Chondrocyte (in vitro differentiated cells): Measurements from ENCODE around the gene LINC01488. TPM values are rescaled to one million over a fixed set of nuclear protein-coding genes. Genes with fewer than 3 reads are reported as not detected.

ENCODE experiments used
- DNase-seq: peaks from one replicate; pipeline ENCODE4 v3.0.0; 2021; ENCODE audit warnings: mixed read lengths, low spot score
- H3K27ac Mint-ChIP-seq: one replicate; pipeline ENCODE4 v1.8.0; 2021; ENCODE audit warnings: mild to moderate bottlenecking, moderate library complexity, mixed read lengths; ENCODE audit not compliant: unreplicated experiment
- H3K27me3 Mint-ChIP-seq: 2 replicates; pipeline ENCODE4 v1.8.0; 2021; ENCODE audit warnings: low read depth, mixed read lengths
- H3K36me3 Mint-ChIP-seq: 2 replicates; pipeline ENCODE4 v1.8.0; 2021; ENCODE audit warnings: low read depth, mixed read lengths
- H3K4me1 Mint-ChIP-seq: 2 replicates; pipeline ENCODE4 v1.8.0; 2021; ENCODE audit warnings: low read depth, mild to moderate bottlenecking, mixed read lengths
- H3K4me3 Mint-ChIP-seq: one replicate; pipeline ENCODE4 v1.8.0; 2021; ENCODE audit warnings: mild to moderate bottlenecking, moderate library complexity, mixed read lengths; ENCODE audit not compliant: unreplicated experiment
- H3K9me3 Mint-ChIP-seq: 2 replicates; pipeline ENCODE4 v1.8.0; 2021; ENCODE audit warnings: low read depth, mixed read lengths
- total RNA-seq: library from RNA; stranded (reverse); gene quantifications from 3 replicates; pipeline ENCODE4 v1.2.1, GENCODE V29; 2021
- TF ChIP-seq, protein P1 (sequence below): fragments of 200-600 bp; sonication (generic); IDR thresholded peaks from 2 replicates; pipeline ENCODE4 v1.5.0; 2021; ENCODE audit warnings: antibody characterized with exemption, mild to moderate bottlenecking, moderate library complexity

The LINC01488 gene
- total RNA-seq, 1 donor from 2014 or later: not detected

DNA sequence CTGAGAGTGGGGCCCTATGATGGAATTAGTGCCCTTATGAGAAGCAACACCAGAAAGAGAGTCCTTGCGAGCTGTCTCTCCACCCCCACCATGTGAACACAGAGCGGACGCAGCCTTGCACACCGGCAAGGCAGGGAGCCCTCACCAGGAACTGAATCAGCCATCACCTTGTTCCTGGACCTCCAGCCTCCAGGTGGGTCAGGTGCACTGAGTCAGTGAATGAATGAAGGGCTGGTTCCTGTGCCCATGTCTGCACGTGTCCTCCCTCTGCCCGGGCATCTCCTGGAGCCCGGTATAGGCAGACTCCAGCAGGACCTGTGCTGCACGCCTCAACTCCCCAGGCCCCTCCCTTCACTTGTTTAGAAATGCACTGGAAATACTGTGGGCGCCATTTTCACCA is 54.9 kb downstream of the LINC01488 start:
- Mint-ChIP-seq H3K9me3 (no peaks in the 10 kb centered on the region), H3K27me3 (no peaks in the 10 kb centered on the region), H3K27ac (no peak overlapping the region), H3K4me3 (no peak overlapping the region), H3K36me3 (no peaks in the 10 kb centered on the region), H3K4me1 (peaks cover 17% of the 10 kb centered on the region)
- peak; percentile 35 for DNase-seq
- TF ChIP-seq, protein P1, sequence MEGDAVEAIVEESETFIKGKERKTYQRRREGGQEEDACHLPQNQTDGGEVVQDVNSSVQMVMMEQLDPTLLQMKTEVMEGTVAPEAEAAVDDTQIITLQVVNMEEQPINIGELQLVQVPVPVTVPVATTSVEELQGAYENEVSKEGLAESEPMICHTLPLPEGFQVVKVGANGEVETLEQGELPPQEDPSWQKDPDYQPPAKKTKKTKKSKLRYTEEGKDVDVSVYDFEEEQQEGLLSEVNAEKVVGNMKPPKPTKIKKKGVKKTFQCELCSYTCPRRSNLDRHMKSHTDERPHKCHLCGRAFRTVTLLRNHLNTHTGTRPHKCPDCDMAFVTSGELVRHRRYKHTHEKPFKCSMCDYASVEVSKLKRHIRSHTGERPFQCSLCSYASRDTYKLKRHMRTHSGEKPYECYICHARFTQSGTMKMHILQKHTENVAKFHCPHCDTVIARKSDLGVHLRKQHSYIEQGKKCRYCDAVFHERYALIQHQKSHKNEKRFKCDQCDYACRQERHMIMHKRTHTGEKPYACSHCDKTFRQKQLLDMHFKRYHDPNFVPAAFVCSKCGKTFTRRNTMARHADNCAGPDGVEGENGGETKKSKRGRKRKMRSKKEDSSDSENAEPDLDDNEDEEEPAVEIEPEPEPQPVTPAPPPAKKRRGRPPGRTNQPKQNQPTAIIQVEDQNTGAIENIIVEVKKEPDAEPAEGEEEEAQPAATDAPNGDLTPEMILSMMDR: no peak

DNA sequence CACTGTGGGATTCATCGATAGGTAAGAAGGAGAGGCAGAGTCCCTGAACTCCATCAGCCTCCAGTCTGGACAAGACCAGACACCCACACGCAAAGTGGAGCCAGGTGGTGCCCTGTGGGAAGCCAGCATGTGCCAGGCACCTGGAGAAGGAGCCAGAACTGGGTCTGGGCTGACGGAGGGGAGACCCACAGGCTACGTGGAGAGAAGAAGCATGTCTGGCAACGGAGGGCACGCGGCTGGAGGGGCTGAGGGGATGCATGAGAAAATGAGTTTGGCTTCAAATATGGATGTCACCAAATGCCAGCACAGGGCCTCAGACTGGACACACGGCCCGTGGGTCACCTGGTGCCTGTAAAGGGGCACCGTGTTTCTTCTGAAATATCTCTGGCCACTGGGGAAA is 55.7 kb downstream of the LINC01488 start:
- Mint-ChIP-seq H3K27me3 (no peaks in the 10 kb centered on the region), H3K27ac (no peak overlapping the region), H3K4me3 (no peak overlapping the region), H3K36me3 (no peaks in the 10 kb centered on the region), H3K9me3 (no peaks in the 10 kb centered on the region), H3K4me1 (peaks cover 23% of the 10 kb centered on the region)
- TF ChIP-seq, protein P1: no peak
- DNase-seq: peak; percentile 72

DNA sequence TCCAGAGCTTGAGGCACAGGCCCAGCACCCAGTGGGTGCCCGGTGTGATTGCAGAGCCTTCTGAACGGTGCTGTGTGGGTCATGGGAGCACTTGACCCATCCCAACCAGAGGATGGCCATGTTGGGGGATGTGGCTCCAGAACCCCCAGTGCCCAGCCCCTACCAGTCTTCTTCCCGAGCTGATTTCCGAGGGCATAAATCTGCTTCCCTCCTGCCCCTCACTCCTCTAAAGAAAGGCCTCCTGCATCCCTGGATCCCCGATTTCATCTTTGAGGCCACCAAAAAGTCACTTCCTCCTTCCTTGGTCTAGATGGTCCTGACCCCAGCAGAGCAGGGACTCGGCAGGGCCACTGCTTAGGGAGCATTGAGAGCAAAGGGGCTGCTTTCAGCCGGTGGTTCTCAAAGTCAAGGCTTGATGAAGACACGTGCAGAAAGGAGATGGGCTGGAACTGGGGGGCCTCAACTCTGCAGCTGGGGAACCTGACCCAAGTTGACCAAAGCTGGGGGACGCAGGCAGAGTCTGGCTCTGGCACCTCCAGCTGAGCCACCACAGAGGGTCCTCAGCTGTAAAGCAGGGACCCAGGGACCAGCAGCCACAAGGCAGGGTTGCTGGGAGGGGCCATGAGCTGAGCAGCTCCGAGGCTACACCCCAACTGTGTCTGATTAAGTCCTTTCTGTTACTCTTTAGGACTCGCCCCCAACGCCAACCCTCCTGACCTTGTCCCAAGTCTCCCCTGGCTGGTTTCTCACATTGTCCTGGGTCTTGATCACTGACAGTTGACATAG is 56.6 kb downstream of the LINC01488 start:
- Mint-ChIP-seq H3K27me3 (no peaks in the 10 kb centered on the region), H3K4me1 (peaks cover 27% of the 10 kb centered on the region)

DNA sequence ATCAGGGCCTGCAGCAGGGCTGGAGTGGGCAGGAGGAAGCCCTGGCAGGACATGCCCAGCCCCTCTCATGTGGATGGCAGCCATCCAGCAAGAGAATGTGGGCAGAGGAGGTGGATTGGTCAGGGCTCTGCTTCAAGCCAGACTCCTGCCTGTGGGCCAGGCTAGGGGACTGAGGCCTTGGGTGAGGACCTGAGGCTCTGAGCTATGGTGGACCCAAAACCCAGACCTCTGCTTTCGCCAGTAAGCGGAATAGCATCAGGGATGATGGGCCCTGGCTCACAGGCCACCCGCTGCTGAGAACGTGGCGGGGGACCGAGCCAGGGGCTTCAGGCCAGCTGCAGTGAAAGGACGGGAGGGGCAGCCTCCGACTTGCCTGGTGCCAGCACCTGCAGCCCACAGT is 57.4 kb downstream of the LINC01488 start:
- Mint-ChIP-seq H3K4me3 (no peak overlapping the region), H3K27ac (no peak overlapping the region)

More for the DNA sequence above, 56.6 kb downstream of the LINC01488 start:
- peak; percentile 67 for DNase-seq
- TF ChIP-seq, protein P1: no peak
- H3K4me3 Mint-ChIP-seq: no peak overlapping the region
- no peak overlapping the region for H3K27ac Mint-ChIP-seq
- H3K9me3 Mint-ChIP-seq: no peaks in the 10 kb centered on the region
- H3K36me3 Mint-ChIP-seq: no peaks in the 10 kb centered on the region

DNA sequence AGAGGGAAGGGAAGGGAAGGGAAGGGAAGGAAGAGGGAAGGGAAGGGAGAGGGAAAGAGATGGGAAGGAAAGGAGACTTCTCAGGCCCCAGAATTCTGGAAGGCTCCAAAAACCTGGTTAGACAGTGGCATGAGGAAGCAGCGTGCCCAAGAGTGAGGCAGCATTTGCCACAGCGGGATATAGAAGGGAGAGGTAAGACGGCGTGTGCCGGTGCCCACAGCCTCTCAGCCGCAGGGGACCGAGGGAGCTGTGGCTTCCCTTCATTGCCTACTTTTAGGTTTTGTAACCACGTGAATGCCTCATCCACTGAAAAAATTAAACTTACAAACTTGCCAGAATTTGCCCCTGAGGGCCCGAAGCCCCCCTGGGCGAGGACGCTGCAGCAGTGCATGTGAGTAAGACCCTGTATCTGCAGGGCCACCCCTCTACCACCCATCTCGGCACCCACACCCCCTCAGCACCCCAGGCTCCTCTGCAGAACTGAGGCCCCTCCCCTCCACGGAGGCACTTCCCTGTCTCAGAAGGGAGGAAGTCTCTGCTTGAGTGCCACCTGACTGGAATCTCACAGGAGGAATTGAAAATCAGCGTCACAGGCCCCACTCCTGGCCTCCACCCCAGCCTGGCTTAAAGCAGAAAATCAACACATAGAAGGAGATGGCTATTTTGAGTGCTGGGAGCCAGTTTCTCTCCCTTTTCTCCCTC is 58.1 kb downstream of the LINC01488 start:
- no peaks in the 10 kb centered on the region for H3K36me3 Mint-ChIP-seq
- no peak overlapping the region for H3K4me3 Mint-ChIP-seq
- H3K27me3 Mint-ChIP-seq: no peaks in the 10 kb centered on the region
- H3K27ac Mint-ChIP-seq: no peak overlapping the region
- TF ChIP-seq, protein P1: no peak
- H3K4me1 Mint-ChIP-seq: peaks cover 27% of the 10 kb centered on the region
- no peaks in the 10 kb centered on the region for H3K9me3 Mint-ChIP-seq
- peak; percentile 59 for DNase-seq

More for the DNA sequence above, 57.4 kb downstream of the LINC01488 start:
- Mint-ChIP-seq H3K27me3 (no peaks in the 10 kb centered on the region), H3K36me3 (no peaks in the 10 kb centered on the region), H3K9me3 (no peaks in the 10 kb centered on the region), H3K4me1 (peaks cover 27% of the 10 kb centered on the region)
- peak; percentile 79 for DNase-seq
- TF ChIP-seq, protein P1: no peak
